Endometrial microvascular endothelial cells (primary cell): ENCODE results near the gene P2RX7. TPM values are rescaled to one million over a fixed set of nuclear protein-coding genes. Genes with fewer than 3 reads are reported as not detected.

Experiments
- in situ Hi-C: cut with HindIII; loops from 2 replicates; pipeline ENCODE4 v1.10.0; 2017; ENCODE audit warnings: low sequenced_read_pairs, low pct_unique_long_range_greater_than_20kb; ENCODE audit errors: inconsistent ontology term
- total RNA-seq: library from RNA; depleted of rRNA; stranded (reverse); fragments of >200 nt; gene quantifications from one replicate; pipeline ENCODE4 v1.2.3, GENCODE V29; 2015; ENCODE audit errors: inconsistent ontology term

P2RX7 gene
- total RNA-seq, 1 donor from 2014 or later = 2.3 TPM

DNA sequence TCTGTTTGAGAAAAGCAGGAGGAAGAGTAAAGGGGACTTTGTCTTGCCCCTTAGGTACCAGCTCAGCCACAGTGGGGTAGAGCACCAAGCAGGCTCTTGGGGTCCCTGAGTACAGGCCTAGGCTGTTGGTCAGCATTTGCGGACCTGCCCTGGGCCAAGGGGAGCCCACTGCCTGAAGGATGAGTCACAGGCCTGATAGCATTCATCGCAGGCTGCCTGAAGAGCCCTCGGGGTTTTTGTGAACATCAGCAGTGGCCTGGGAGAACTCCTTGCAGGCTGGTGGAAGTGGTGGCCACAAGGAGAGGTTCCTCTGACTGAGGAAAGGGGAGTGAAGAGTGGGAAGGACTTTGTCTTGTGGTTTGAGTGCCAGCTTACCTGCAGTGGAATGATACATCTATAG lies 25.0 kb upstream of the P2RX7 start:
- in situ Hi-C loops = no loop called here

DNA sequence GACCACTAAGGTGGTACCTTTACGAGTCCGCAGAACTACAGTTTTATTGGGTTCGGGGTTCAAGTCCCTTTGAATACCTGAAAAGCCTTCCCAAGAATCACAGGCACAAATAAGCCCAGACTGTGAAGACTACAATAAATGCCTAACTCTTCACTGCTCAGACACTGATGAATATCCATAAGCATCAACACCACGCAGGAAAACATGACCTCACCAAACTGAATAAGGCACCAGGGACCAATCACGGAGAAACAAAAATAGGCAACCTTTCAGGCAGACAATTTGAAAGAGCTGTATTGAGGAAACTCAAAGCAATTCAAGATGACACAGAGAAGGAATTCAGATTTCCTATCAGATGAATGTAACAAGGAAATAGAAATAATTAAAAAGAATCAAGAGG lies 24.2 kb upstream of the P2RX7 start:
- in situ Hi-C loops = no loop called here

DNA sequence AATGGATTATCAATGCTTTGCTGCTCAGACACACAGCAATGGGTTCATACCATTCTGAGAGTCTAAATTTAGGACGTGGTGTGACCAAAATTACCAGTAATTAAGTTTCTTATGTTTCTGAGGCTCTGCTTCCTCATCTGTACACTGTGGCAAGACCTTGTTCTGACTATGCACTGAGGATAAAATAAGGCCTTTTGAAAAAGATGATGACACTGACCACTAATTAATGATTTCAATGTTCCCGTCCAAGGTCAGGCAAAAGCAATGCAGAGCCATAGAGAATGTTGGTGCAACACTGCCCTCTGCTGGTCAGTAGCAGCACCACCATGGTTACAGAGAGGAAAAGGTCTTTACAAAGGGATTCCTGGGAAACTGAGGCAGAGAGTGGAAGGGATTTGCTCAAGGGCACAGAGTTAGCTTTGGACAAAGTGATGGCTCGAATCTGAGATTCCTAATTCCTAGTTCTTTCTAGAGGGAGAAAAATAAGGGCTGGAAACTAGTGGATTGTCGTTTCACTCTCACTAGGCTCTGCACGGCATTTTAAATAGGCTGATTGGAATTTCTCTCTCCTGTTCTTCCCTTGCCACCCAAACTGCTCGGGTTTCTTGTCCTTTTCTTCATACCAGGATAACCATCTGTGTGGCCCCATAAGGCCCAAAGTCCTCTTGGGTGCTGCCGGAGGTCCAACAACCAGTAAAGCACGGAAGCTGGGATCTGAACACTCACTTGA lies 22.3 kb upstream of the P2RX7 start:
- in situ Hi-C loops = no loop called here

DNA sequence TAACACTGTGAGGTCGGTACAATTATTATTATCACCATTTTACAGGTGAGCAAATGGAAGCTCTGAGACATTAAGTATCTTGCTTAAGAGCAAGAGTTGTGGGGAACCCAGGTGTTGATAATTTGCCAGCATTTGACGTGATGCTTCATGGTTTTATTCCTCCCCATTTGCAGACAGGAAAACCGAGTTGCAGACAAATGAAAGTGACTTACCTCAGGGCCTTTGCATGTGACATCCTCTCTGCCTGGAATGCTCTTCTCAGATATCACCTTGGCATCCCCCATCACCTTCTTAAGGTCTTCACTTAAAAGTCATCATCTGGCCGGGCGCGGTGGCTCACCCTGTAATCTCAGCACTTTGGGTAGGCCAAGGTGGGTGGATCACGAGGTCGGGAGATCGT lies 21.0 kb upstream of the P2RX7 start:
- in situ Hi-C loops = no loop called here

DNA sequence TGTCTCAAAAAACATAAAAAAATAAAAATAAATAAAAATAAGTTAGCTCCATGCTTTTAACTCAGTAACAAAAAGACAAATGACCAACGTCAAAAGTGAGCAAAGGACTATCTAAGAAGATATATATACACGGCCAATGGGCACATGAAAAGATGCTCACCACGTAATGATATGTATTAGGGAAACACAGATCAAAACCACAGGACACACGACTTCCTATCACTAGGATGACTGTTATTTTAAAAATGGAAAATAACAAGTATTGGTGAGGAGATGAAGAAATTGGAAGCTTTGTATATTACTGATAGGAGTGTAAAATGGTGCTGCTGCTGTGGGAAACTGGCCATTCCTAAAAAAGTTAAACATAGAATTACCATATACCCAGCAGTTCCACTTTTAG lies 20.2 kb upstream of the P2RX7 start:
- in situ Hi-C loops = no loop called here

- in situ Hi-C loops = no loop called here
Observed at GRCh38 chr12:121113057-121113456, 19.6 kb upstream of the P2RX7 start.

- in situ Hi-C loops = no loop called here
Observed at GRCh38 chr12:121114019-121114639, 18.5 kb upstream of the P2RX7 start.

DNA sequence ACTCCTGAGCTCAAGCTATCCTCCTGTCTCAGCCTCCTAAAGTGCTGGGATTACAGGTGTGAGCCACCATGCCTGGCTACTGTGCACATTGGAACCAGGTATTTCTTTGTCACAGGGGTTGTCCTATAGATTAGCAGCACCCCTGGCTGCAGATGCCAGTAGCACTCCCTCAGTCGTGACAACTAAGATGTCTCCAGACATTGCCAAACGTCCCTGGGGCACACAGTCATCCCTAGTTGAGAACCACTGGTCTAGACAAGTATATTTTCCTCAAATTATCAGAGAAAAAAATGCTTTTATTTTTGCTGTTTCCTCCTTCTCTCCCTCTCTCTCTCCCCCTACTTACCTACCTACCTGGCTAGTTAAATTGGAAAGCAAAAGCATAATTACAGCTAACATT lies 17.9 kb upstream of the P2RX7 start:
- in situ Hi-C loops = no loop called here

- in situ Hi-C loops = no loop called here
Observed at GRCh38 chr12:121115530-121115929, 17.1 kb upstream of the P2RX7 start.

- in situ Hi-C loops = no loop called here
Observed at GRCh38 chr12:121116318-121117225, 16.1 kb upstream of the P2RX7 start.

- in situ Hi-C loops = no loop called here
Observed at GRCh38 chr12:121117226-121117777, 15.4 kb upstream of the P2RX7 start.

DNA sequence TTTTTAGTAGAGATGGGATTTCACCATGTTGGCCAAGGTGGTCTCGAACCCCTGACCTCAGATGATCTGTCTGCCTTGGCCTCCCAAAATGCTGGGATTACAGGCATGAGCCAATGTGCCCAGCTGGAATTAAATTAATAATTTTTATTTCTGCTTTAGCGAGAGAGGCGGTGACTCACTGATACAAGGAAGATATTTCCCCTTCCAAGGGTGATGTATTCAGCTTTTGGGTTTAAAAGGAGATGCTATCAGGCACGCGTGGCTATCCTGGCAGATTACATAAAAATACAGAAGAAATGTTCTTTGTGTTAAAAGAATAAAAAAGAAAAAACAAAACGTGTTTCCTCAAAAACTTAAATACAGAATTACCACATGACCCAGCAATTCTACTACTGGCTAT lies 12.4 kb upstream of the P2RX7 start:
- in situ Hi-C loops = no loop called here

DNA sequence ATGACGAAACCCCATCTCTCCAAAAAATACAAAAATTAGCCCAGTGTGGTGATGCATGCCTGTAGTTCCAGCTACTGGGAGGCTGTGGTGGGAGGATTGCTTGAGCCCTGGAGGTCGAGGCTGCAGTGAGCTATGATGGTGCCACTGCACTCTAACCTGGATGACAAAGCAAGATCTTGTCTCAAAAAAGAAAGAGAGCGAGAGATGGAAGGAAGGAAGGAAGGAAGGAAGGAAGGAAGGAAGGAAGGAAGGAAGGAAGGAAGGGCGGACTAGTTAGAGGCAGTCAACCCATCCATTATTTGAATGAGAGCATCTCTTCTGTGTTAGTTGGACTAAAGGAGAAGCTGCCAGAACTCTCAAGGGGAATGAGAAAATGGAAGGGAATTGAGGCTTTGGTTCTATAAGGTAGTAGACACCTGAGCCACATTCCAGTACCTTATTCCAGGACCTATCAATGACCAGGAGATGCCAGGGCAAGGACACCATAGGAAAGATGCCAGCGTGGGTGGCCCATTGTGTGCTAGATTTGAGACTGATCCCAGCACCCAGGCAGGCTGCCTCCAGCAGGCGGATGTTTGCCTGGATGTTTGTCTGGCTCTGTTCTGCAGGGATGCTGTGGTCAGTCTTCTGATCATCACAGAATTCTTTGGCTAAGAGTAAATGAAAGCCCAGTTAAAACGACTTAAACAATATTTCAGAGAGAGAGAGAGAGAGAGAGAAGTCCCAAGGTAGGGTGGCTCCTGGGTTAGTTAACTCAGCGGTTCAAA lies 11.5 kb upstream of the P2RX7 start:
- in situ Hi-C loops = no loop called here

DNA sequence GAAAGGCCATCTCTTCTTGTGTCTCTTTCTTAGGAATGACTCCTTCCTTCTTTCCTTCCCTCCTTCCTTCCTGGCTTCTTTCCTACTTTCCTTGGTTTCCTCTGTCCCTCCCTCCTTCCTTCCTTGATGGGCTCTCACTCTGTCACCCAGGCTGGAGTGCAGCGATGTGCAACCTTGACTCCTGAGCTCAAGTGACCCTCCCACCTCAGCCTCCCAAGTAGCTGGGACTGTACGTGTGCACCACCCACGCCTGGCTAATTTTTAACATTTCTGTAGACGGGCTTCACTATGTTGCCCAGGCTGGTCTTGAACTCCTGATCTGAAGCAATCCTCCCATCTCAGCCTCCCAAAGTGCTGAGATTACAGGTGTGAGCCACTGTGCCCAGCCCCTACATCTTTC lies 10.9 kb upstream of the P2RX7 start:
- in situ Hi-C loops = no loop called here

GRCh38 chr12:121123488-121123887 lies 9.2 kb upstream of the P2RX7 start:
- in situ Hi-C loops = no loop called here

GRCh38 chr12:121124402-121125109 lies 8.1 kb upstream of the P2RX7 start:
- in situ Hi-C loops = no loop called here

DNA sequence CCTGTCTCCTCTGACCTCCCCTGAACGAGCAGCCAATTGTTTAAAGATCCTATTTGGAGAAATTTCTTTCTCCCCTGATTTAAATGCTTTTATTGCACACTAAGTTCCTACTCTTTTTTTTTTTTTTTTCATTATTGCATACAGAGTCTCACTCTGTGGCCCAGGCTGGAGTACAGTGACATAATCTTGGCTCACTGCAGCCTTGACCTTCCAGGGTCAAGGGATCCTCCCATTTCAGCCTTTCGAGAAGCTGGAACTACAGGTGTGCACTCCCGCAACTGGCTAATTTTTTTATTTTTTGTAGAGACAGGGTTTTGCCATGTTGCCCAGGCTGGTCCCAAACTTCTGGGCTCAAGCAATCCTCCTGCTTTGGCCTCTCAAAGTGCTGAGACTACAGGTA lies 5.2 kb upstream of the P2RX7 start:
- in situ Hi-C loops = no loop called here
